OCI-LY3 (cell line): Measurements from ENCODE around the gene CAPN1.

ENCODE experiments used
- H2AFZ ChIP-seq: fragments of 200-600, 300-600 bp; shearing (Covaris generic); 2 replicates; pipeline ENCODE4 v1.6.0; 2014; ENCODE audit warnings: antibody characterized with exemption, low read depth, low read length
- H3K27ac ChIP-seq: fragments of 200-600, 300-600 bp; sonication (generic); 2 replicates; pipeline ENCODE4 v1.5.1; 2014; ENCODE audit warnings: mild to moderate bottlenecking, low read length, moderate library complexity, mixed read lengths
- H3K27me3 ChIP-seq: fragments of 200-600, 300-600 bp; sonication (generic); 2 replicates; pipeline ENCODE4 v1.6.1; 2014; ENCODE audit warnings: low read depth, low read length, mixed read lengths
- H3K36me3 ChIP-seq: fragments of 200-600, 300-600 bp; sonication (generic); replicated peaks from 2 replicates; pipeline ENCODE3; 2014; ENCODE audit warnings: low read depth, low read length, mixed read lengths
- H3K4me1 ChIP-seq: fragments of 300-600, 200-600 bp; sonication (generic); 2 replicates; pipeline ENCODE4 v1.6.1; 2014; ENCODE audit warnings: low read length, mixed read lengths
- H3K4me2 ChIP-seq: fragments of 200-600, 300-600 bp; sonication (generic); 2 replicates; pipeline ENCODE4 v1.6.1; 2014; ENCODE audit warnings: low read length, mixed read lengths
- H3K4me3 ChIP-seq: fragments of 300-600, 200-600 bp; sonication (generic); 2 replicates; pipeline ENCODE4 v1.5.1; 2014; ENCODE audit warnings: antibody characterized with exemption, mild to moderate bottlenecking, low read length, moderate library complexity
- H3K79me2 ChIP-seq: fragments of 300-600, 200-600 bp; shearing (Covaris generic); 2 replicates; pipeline ENCODE4 v1.6.1; 2014; ENCODE audit warnings: mild to moderate bottlenecking, low read length, mixed read lengths
- H3K9ac ChIP-seq: fragments of 300-600, 200-600 bp; shearing (Covaris generic); 2 replicates; pipeline ENCODE4 v1.6.0; 2014; ENCODE audit warnings: mild to moderate bottlenecking, low read length, moderate library complexity
- H3K9me3 ChIP-seq: fragments of 200-600, 300-600 bp; shearing (Covaris generic); 2 replicates; pipeline ENCODE4 v1.6.1; 2014; ENCODE audit warnings: low read length, mixed read lengths; ENCODE audit not compliant: insufficient read depth
- H4K20me1 ChIP-seq: fragments of 200-600, 300-600 bp; sonication (generic); 2 replicates; pipeline ENCODE4 v1.6.1; 2016; ENCODE audit warnings: low read length, mixed read lengths; ENCODE audit not compliant: insufficient read depth
- CTCF ChIP-seq: fragments of 200-600, 300-600 bp; sonication (generic); IDR thresholded peaks from 2 replicates; pipeline ENCODE4 v1.5.1; 2014; ENCODE audit warnings: antibody characterized with exemption, low read length, low read depth
- EZH2phosphoT487 ChIP-seq: fragments of 200-600 bp; shearing (Covaris generic); IDR thresholded peaks from 2 replicates; pipeline ENCODE4 v1.6.1; 2018; ENCODE audit warnings: antibody characterized with exemption, mixed run types, low read depth

CAPN1 gene

GRCh38 chr11:65150509-65151299, 31.0 kb upstream of the CAPN1 start:
- peaks cover 29% of the 10 kb centered on the region for H3K4me1 ChIP-seq
- no peaks in the 10 kb centered on the region for H3K9me3 ChIP-seq
- H3K27ac ChIP-seq = no peak overlapping the region
- H3K27me3 ChIP-seq = no peaks in the 10 kb centered on the region
- TF ChIP-seq EZH2phosphoT487 (no peak), CTCF (no peak)
- H3K4me2 ChIP-seq = peak overlapping the region; percentile 20; the same call in 1 of the 2 replicates
- H3K9ac ChIP-seq = no peak overlapping the region
- no peaks in the 10 kb centered on the region for H3K79me2 ChIP-seq
- H4K20me1 ChIP-seq = no peaks in the 10 kb centered on the region
- H2AFZ ChIP-seq = peak overlapping the region; percentile 23; the same call in 1 of the 2 replicates
- H3K36me3 ChIP-seq = no peaks in the 10 kb centered on the region
- no peak overlapping the region for H3K4me3 ChIP-seq

GRCh38 chr11:65151331-65151899, 30.3 kb upstream of the CAPN1 start:
- no peaks in the 10 kb centered on the region for H4K20me1 ChIP-seq
- H3K4me1 ChIP-seq = peaks cover 25% of the 10 kb centered on the region
- H3K9me3 ChIP-seq = no peaks in the 10 kb centered on the region
- H3K27ac ChIP-seq = no peak overlapping the region
- H2AFZ ChIP-seq = no peak overlapping the region
- TF ChIP-seq EZH2phosphoT487 (no peak), CTCF (no peak)
- H3K27me3 ChIP-seq = no peaks in the 10 kb centered on the region
- no peak overlapping the region for H3K9ac ChIP-seq
- H3K36me3 ChIP-seq = no peaks in the 10 kb centered on the region
- no peak overlapping the region for H3K4me3 ChIP-seq
- no peaks in the 10 kb centered on the region for H3K79me2 ChIP-seq
- H3K4me2 ChIP-seq = no peak overlapping the region

GRCh38 chr11:65152122-65152521, 29.6 kb upstream of the CAPN1 start:
- Histone ChIP-seq H3K4me1 (peaks cover 21% of the 10 kb centered on the region), H3K4me2 (peak overlapping the region; percentile 31), H3K9ac (no peak overlapping the region), H2AFZ (0 out of 2 replicates have a peak overlapping the region, but pooled peaks have one; percentile 2), H3K27me3 (no peaks in the 10 kb centered on the region), H3K27ac (no peak overlapping the region), H3K4me3 (no peak overlapping the region), H4K20me1 (no peaks in the 10 kb centered on the region), H3K79me2 (no peaks in the 10 kb centered on the region), H3K36me3 (no peaks in the 10 kb centered on the region), H3K9me3 (no peaks in the 10 kb centered on the region)
- no peak for TF ChIP-seq EZH2phosphoT487
- no peak for TF ChIP-seq CTCF

- Histone ChIP-seq H3K27ac (no peak overlapping the region), H3K27me3 (no peaks in the 10 kb centered on the region), H3K4me2 (no peak overlapping the region), H3K4me3 (no peak overlapping the region), H3K9ac (no peak overlapping the region), H4K20me1 (no peaks in the 10 kb centered on the region), H3K79me2 (no peaks in the 10 kb centered on the region), H3K36me3 (no peaks in the 10 kb centered on the region), H3K9me3 (no peaks in the 10 kb centered on the region), H3K4me1 (peaks cover 22% of the 10 kb centered on the region), H2AFZ (no peak overlapping the region)
- TF ChIP-seq CTCF = no peak
- TF ChIP-seq EZH2phosphoT487 = no peak
Observed at GRCh38 chr11:65156256-65156655, 25.5 kb upstream of the CAPN1 start.
